Liver (tissue), 9 donors: ENCODE results near the gene KAZN. TPM values are rescaled to one million over a fixed set of nuclear protein-coding genes. Genes with fewer than 3 reads are reported as not detected.

Experiments
- DNase-seq: peaks from one replicate; pipeline ENCODE4 v3.0.0-alpha.2; 2017; ENCODE audit warnings: low spot score
- H3K27ac ChIP-seq, 2 donors: one replicate each; pipeline ENCODE4 v1.7.0; 2013; ENCODE audit warnings: inconsistent platforms in 2 of 2, low read length in 2 of 2, control low read depth in 1 of 2, low read depth in 1 of 2, mild to moderate bottlenecking in 1 of 2
- H3K27me3 ChIP-seq, 4 donors: one replicate each; pipeline versions ENCODE4 v1.6.1 to v1.7.0; 2013; ENCODE audit warnings: low read length in 3 of 4, inconsistent platforms in 1 of 4, mild to moderate bottlenecking in 1 of 4, moderate library complexity in 1 of 4; ENCODE audit not compliant: control insufficient read depth in 4 of 4, insufficient read depth in 4 of 4
- H3K36me3 ChIP-seq, 4 donors: one replicate each; pipeline versions ENCODE4 v1.6.1 to v1.7.0; 2013; ENCODE audit warnings: low read length in 3 of 4, mild to moderate bottlenecking in 3 of 4, low read depth in 1 of 4, moderate library complexity in 1 of 4; ENCODE audit not compliant: control insufficient read depth in 4 of 4, insufficient read depth in 3 of 4
- H3K4me1 ChIP-seq, 4 donors: one replicate each; pipeline versions ENCODE4 v1.6.1 to v1.7.0; 2013; ENCODE audit warnings: low read length in 3 of 4, mild to moderate bottlenecking in 3 of 4, moderate library complexity in 1 of 4; ENCODE audit not compliant: control insufficient read depth in 4 of 4, insufficient read depth in 4 of 4
- H3K4me3 ChIP-seq, 3 donors: one replicate each; pipeline versions ENCODE4 v1.6.1 to v1.7.0; 2013; ENCODE audit warnings: low read length in 3 of 3, control low read depth in 1 of 3, low read depth in 1 of 3, mild to moderate bottlenecking in 1 of 3
- H3K9ac ChIP-seq, 2 donors: one replicate each; pipeline ENCODE4 v1.7.0; 2013; ENCODE audit warnings: low read length in 2 of 2, mild to moderate bottlenecking in 2 of 2, moderate library complexity in 2 of 2, control low read depth in 1 of 2, low read depth in 1 of 2
- H3K9me3 ChIP-seq, 4 donors: one replicate each; pipeline versions ENCODE4 v1.6.1 to v1.7.0; 2013; ENCODE audit warnings: low read length in 3 of 4; ENCODE audit not compliant: control insufficient read depth in 4 of 4
- EGR1 ChIP-seq, 2 donors: IDR thresholded peaks; 2 replicates each; pipeline ENCODE4 v1.6.1; 2016 to 2018; ENCODE audit warnings: antibody characterized with exemption in 2 of 2, low read depth in 2 of 2
- FOXA2 ChIP-seq: IDR thresholded peaks from 2 replicates; pipeline ENCODE4 v1.6.1; 2016; ENCODE audit warnings: antibody characterized with exemption
- GABPA ChIP-seq, 2 donors: IDR thresholded peaks in 1 of 2; conservative IDR thresholded peaks in 1 of 2; 2 replicates each; pipeline ENCODE4 v1.6.1; 2016; ENCODE audit warnings: antibody characterized with exemption in 2 of 2, mild to moderate bottlenecking in 1 of 2, moderate library complexity in 1 of 2
- HNF4A ChIP-seq, 2 donors: conservative IDR thresholded peaks; 2 replicates each; pipeline ENCODE4 v1.6.1; 2016; ENCODE audit warnings: antibody characterized with exemption in 2 of 2, mild to moderate bottlenecking in 2 of 2
- HNF4G ChIP-seq: IDR thresholded peaks from 2 replicates; pipeline ENCODE4 v1.6.1; 2016; ENCODE audit warnings: antibody characterized with exemption
- JUND ChIP-seq, 2 donors: IDR thresholded peaks; 2 replicates each; pipeline ENCODE4 v1.6.1; 2016; ENCODE audit warnings: antibody characterized with exemption in 2 of 2
- MAX ChIP-seq: IDR thresholded peaks from 2 replicates; pipeline ENCODE4 v1.6.1; 2016; ENCODE audit warnings: antibody characterized with exemption
- NR2F2 ChIP-seq: IDR thresholded peaks from 2 replicates; pipeline ENCODE4 v1.6.1; 2016; ENCODE audit warnings: antibody characterized with exemption
- RAD21 ChIP-seq, 2 donors: IDR thresholded peaks; 2 replicates each; pipeline ENCODE4 v1.6.1; 2016; ENCODE audit warnings: antibody characterized with exemption in 2 of 2, mild to moderate bottlenecking in 2 of 2
- SP1 ChIP-seq: IDR thresholded peaks from 2 replicates; pipeline ENCODE4 v1.6.1; 2018; ENCODE audit warnings: antibody characterized with exemption, mild to moderate bottlenecking
- YY1 ChIP-seq: IDR thresholded peaks from 2 replicates; pipeline ENCODE4 v1.6.1; 2016; ENCODE audit warnings: antibody characterized with exemption, mild to moderate bottlenecking
- ZBTB33 ChIP-seq: IDR thresholded peaks from 2 replicates; pipeline ENCODE4 v1.6.1; 2016; ENCODE audit warnings: antibody characterized with exemption
- WGBS: extraction: QIAGEN DNeasy Blood & Tissue Kit; methylation state at CpG from one replicate; pipeline ENCODE4 v1.1.7; 2013; 5-methylcytosine and 5-hydroxymethylcytosine counted together
- polyA plus RNA-seq, 2 donors: library from polyadenylated mRNA; stranded (reverse) in 1 of 2; unstranded in 1 of 2; fragments of 200-250 nt in 1 of 2; fragments of >200 nt in 1 of 2; fragmentation: Nextera tagmentation in 1 of 2; extraction: Ambion mirVana in 1 of 2; gene quantifications; one replicate each; pipeline versions ENCODE4 v1.2.1 to v1.2.3, GENCODE V29; 2013 to 2015
- total RNA-seq, 2 donors: library from RNA; depleted of rRNA; stranded (reverse); fragments of >200 nt; gene quantifications; one replicate each; pipeline ENCODE4 v1.2.3, GENCODE V29; 2014
- TF ChIP-seq, protein P1 (sequence below): fragments of 150-350 bp; IDR thresholded peaks from 2 replicates; pipeline ENCODE4 v1.5.1; 2017; ENCODE audit warnings: improper control_type of control experiment, low read depth, low read length; ENCODE audit not compliant: missing input control
- TF ChIP-seq, protein P2 (sequence below): IDR thresholded peaks from 2 replicates; pipeline ENCODE4 v1.6.1; 2016; ENCODE audit warnings: antibody characterized with exemption, mild to moderate bottlenecking
- donor health status: healthy.
- donor health status: healthy.
- donor health status: healthy.
- donor health status: healthy.
- donor health status: healthy.

Gene KAZN
- total and polyA plus RNA-seq, 4 donors = 1.9 to 6.9 (median 2.4) TPM

- TF ChIP-seq, protein P1, sequence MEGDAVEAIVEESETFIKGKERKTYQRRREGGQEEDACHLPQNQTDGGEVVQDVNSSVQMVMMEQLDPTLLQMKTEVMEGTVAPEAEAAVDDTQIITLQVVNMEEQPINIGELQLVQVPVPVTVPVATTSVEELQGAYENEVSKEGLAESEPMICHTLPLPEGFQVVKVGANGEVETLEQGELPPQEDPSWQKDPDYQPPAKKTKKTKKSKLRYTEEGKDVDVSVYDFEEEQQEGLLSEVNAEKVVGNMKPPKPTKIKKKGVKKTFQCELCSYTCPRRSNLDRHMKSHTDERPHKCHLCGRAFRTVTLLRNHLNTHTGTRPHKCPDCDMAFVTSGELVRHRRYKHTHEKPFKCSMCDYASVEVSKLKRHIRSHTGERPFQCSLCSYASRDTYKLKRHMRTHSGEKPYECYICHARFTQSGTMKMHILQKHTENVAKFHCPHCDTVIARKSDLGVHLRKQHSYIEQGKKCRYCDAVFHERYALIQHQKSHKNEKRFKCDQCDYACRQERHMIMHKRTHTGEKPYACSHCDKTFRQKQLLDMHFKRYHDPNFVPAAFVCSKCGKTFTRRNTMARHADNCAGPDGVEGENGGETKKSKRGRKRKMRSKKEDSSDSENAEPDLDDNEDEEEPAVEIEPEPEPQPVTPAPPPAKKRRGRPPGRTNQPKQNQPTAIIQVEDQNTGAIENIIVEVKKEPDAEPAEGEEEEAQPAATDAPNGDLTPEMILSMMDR = no peak
Measured at GRCh38 chr1:15088281-15088971, 489.9 kb downstream of the KAZN start (continued).

DNA sequence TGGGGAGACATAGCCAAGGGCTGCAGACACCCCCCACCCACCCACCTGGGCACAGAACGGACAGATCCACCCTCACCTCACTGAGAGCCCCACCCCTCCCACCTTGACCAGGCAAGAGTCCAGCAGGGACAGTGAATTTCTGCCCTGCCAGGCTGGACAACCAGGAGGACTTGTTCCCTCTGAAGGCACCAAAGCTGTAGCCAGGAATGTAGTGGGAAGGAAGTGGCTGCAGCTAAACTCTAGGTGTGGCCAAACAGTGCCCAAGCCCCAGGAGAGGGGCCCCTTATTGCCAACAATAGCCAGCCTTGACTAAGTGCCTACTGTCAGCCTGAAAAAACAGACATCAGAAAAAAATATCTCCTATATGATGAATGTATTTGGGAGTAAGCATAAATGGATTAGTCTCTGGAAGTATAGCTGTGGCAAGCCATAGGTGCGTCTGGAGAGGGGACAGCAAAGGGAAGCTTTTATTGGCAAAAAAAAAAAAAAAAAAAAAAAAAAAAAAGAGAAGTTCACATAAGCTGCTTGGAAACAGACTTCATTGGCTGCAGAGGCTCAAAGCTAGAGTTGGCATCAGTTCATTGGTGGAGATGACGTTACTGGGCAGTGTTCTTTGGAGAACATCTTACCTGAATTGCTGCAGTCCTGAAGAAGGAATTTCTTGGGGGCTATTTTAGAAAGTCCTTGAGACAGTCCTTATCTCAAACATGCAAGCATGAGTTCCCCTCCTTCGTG lies 490.9 kb downstream of the KAZN start:
- peaks cover 0 to 8% (median 0%) of the 10 kb centered on the region in 4 donors for H3K4me1 ChIP-seq
- no peak overlapping the region for H3K9ac ChIP-seq
- H3K27ac ChIP-seq = no peak overlapping the region
- no peak overlapping the region for H3K4me3 ChIP-seq
- no peak for TF ChIP-seq JUND (IDR thresholded peaks at IDR 0.05)
- no peak for TF ChIP-seq FOXA2
- no peak for TF ChIP-seq RAD21 (IDR thresholded peaks at IDR 0.05)
- TF ChIP-seq YY1 = no peak
- no peak for TF ChIP-seq GABPA (IDR thresholded peaks at IDR 0.05 in 1 of 2, conservative IDR thresholded peaks at IDR 0.05 in 1 of 2)
- TF ChIP-seq HNF4G = no peak
- TF ChIP-seq SP1 = no peak
- WGBS = 60% methylated on average over 4 of the region's 4 CpGs
- H3K36me3 ChIP-seq = no peaks in the 10 kb centered on the region
- no peaks in the 10 kb centered on the region for H3K9me3 ChIP-seq
- DNase-seq = no peak
- H3K27me3 ChIP-seq = peaks cover 0 to 6% (median 0%) of the 10 kb centered on the region in 4 donors

DNA sequence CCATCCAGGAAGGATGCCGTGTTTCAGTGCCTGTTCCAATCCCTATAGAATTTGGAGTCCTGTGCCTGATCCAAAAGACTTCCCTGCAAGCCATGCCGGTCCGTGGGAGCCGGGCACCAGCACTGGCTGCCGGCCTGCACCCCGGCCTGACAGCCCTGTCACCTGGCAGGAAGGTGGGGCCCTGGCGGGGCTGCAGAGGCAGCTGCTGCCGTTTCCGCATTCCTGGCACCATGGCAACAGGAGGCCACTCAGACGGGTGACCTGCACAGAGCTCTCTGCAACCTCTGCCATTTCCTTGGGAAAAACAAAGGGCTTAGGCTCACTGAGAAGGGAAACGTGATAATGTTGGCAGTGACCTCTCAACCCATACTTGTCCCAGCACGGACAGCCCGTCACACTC lies 491.9 kb downstream of the KAZN start:
- peaks cover 0 to 8% (median 0%) of the 10 kb centered on the region in 4 donors for H3K4me1 ChIP-seq
- no peak overlapping the region for H3K27ac ChIP-seq
- peaks cover 0 to 6% (median 0%) of the 10 kb centered on the region in 4 donors for H3K27me3 ChIP-seq
- no peak overlapping the region for H3K4me3 ChIP-seq
- no peaks in the 10 kb centered on the region for H3K36me3 ChIP-seq
- no peaks in the 10 kb centered on the region for H3K9me3 ChIP-seq
- TF ChIP-seq EGR1 (IDR thresholded peaks at IDR 0.05; ENCODE audit: low read depth in 2 of 2) = no peak
- TF ChIP-seq NR2F2 = peak; percentile 65
- TF ChIP-seq MAX = no peak
- 21% methylated on average over 13 of the region's 13 CpGs for WGBS
- DNase-seq = no peak
- no peak overlapping the region for H3K9ac ChIP-seq

GRCh38 chr1:15094056-15094455 lies 495.6 kb downstream of the KAZN start:
- 89% methylated on average over 16 of the region's 16 CpGs for WGBS
- no peaks in the 10 kb centered on the region for H3K36me3 ChIP-seq
- DNase-seq = no peak
- TF ChIP-seq SP1 (no peak), NR2F2 (no peak), FOXA2 (no peak), JUND (IDR thresholded peaks at IDR 0.05) (no peak), ZBTB33 (no peak), HNF4A (conservative IDR thresholded peaks at IDR 0.05) (no peak), EGR1 (IDR thresholded peaks at IDR 0.05; ENCODE audit: low read depth in 2 of 2) (no peak), HNF4G (no peak)
- TF ChIP-seq, protein P2, sequence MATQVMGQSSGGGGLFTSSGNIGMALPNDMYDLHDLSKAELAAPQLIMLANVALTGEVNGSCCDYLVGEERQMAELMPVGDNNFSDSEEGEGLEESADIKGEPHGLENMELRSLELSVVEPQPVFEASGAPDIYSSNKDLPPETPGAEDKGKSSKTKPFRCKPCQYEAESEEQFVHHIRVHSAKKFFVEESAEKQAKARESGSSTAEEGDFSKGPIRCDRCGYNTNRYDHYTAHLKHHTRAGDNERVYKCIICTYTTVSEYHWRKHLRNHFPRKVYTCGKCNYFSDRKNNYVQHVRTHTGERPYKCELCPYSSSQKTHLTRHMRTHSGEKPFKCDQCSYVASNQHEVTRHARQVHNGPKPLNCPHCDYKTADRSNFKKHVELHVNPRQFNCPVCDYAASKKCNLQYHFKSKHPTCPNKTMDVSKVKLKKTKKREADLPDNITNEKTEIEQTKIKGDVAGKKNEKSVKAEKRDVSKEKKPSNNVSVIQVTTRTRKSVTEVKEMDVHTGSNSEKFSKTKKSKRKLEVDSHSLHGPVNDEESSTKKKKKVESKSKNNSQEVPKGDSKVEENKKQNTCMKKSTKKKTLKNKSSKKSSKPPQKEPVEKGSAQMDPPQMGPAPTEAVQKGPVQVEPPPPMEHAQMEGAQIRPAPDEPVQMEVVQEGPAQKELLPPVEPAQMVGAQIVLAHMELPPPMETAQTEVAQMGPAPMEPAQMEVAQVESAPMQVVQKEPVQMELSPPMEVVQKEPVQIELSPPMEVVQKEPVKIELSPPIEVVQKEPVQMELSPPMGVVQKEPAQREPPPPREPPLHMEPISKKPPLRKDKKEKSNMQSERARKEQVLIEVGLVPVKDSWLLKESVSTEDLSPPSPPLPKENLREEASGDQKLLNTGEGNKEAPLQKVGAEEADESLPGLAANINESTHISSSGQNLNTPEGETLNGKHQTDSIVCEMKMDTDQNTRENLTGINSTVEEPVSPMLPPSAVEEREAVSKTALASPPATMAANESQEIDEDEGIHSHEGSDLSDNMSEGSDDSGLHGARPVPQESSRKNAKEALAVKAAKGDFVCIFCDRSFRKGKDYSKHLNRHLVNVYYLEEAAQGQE = no peak

More at GRCh38 chr1:15094056-15094455, 495.6 kb downstream of the KAZN start:
- no peak overlapping the region for H3K27ac ChIP-seq
- no peaks in the 10 kb centered on the region for H3K9me3 ChIP-seq
- no peak overlapping the region for H3K9ac ChIP-seq
- no peak overlapping the region for H3K4me3 ChIP-seq
- peaks cover 0 to 8% (median 0%) of the 10 kb centered on the region in 4 donors for H3K4me1 ChIP-seq
- peaks cover 0 to 6% (median 0%) of the 10 kb centered on the region in 4 donors for H3K27me3 ChIP-seq
